ENCODE data around the gene FADS6.

DNA sequence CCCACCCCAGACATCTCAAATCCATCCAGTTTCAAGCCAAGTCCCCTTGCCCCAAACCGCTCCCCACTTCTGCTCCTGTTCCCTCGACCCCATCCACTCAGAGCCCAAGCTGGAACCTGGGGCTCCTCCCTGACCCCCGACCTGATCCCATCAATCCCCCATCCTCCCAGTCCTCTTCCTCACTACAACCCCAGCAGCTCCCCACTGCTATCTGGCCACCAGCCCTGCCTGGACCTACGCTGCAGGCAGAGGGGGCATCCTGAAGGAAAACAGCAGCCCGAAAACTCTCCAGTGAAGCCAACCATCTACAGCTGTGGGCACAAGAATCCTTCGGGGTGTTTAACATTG, 24.6 kb downstream of the FADS6 start:
- TF ChIP-seq, protein P1, sequence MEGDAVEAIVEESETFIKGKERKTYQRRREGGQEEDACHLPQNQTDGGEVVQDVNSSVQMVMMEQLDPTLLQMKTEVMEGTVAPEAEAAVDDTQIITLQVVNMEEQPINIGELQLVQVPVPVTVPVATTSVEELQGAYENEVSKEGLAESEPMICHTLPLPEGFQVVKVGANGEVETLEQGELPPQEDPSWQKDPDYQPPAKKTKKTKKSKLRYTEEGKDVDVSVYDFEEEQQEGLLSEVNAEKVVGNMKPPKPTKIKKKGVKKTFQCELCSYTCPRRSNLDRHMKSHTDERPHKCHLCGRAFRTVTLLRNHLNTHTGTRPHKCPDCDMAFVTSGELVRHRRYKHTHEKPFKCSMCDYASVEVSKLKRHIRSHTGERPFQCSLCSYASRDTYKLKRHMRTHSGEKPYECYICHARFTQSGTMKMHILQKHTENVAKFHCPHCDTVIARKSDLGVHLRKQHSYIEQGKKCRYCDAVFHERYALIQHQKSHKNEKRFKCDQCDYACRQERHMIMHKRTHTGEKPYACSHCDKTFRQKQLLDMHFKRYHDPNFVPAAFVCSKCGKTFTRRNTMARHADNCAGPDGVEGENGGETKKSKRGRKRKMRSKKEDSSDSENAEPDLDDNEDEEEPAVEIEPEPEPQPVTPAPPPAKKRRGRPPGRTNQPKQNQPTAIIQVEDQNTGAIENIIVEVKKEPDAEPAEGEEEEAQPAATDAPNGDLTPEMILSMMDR (IDR thresholded peaks at IDR 0.05), result no peak
- TF ChIP-seq POLR2A (IDR thresholded peaks at IDR 0.05), result no peak
